Activated gamma-delta T cell treated with Interleukin-2 at 50 U/mL for 16 hours (primary cell): ENCODE data around the gene RLF.
A peak's percentile ranks its signal among the peaks of the same experiment; 100 is the strongest.

ENCODE experiments used
- DNase-seq: peaks from one replicate; pipeline ENCODE4 v3.0.0-alpha.2; 2020

The RLF gene

GRCh38 chr1:40243351-40243750 lies 82.2 kb downstream of the RLF start:
- no peak for DNase-seq

- no peak for DNase-seq
These were observed 83.1 kb downstream of the RLF start for GRCh38 chr1:40244138-40244744.

DNA sequence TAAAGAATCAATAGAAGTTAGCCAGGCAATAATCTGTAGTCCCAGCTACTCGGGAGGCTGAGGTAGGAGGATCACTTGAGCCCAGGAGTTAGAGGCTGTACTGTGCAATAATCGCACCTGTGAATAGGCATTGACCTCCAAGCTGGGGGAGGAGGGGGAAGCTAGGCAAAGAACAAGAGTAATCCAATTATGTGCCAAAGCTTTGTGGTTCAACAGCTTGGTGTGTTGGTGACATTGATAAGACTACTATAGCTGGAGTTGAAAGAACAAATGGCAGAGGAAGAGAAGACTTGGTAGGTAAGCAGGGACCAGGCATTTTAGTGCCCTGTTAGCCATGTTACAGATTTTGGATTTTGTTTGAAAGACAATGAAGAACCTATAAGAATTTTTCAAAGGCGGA lies 84.5 kb downstream of the RLF start:
- DNase-seq: no peak

DNA sequence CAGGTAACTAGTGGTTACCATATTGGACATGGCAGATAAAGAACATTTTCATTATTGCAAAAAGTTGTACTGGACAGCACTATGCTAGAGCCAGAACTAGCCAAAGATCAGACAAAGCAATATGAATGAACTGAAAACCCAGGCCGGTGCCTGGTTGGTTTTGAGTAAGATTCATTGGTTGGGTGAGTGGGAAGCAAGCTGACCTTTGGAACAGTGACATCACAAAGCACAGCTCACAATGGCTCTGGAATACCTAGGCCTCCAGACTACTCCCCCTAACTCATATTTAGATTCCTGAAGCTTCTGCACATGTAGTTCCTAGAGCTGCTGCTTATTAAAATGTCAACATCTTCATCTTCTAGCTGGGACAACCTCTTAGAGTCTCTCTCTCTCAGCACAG lies 86.5 kb downstream of the RLF start, which contains the start of gene TMCO2:
Gene TMCO2 (plus strand): TSS at position 283 of the 400 bp plus-strand sequence. CDS start 57 bp downstream, at position 340.
- DNase-seq: no peak

GRCh38 chr1:40248412-40248811 lies 87.2 kb downstream of the RLF start:
- no peak for DNase-seq

GRCh38 chr1:40251456-40251855 lies 90.3 kb downstream of the RLF start:
- no peak for DNase-seq

- no peak for DNase-seq
These were observed 91.4 kb downstream of the RLF start for GRCh38 chr1:40252601-40253000.

- no peak for DNase-seq
These were observed 94.0 kb downstream of the RLF start for GRCh38 chr1:40255231-40255630.

DNA sequence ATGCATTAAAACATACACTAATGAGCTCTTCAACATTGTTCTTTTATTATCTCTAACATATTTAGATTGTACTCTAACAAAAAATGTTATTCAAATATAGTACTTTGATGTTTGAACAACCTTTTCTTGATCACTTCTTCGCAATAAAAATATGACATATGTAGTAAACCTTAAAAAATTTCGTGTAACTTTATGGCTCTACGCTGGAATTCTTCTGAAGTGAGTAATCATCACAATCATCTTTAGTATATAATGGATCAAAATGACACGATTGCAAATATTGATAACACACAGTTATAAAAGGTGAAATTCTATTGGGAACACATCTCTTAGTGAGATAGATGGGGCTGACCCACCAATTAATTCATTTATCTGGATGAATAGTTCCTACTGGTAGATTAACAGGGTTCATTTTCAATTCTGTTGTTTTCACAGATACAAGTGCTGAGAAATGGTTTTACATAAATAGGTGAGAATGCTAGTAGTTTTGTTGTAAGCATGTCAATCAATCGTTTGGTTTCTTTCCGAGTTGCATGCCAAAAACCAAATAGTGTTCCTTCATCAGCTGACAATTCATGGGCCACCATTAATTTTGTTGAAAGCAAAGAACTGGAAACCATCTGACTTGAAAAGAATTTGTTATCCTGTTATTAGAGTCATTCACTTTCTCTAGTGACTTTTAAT lies 95.4 kb downstream of the RLF start:
- no peak for DNase-seq

DNA sequence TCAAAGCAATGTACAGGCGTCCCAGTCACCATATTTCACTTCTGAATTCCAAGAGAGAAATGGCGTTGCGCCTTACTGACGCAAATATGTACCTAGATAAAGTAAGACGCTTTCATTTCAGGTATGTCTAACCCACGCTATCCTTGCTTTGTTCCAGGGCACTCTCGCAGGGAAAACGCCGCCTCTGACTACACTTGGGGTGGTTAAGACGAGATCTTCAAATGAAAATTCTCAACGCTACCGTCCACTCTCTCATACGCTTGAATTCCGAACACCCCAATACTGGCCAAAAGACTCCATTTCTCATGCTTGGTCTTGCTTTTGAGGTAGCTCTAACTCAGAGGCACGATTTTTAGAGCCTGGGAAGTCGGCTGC lies 96.1 kb downstream of the RLF start:
- peak; percentile 6 for DNase-seq

- DNase-seq: peak; percentile 96
These were observed 96.7 kb downstream of the RLF start, which contains the start of gene ZMPSTE24 for GRCh38 chr1:40257688-40258444. ZMPSTE24 (plus strand) TSS chr1:40258236; CDS start chr1:40258272, 36 bp downstream.

- DNase-seq: no peak
These were observed 97.2 kb downstream of the RLF start for GRCh38 chr1:40258445-40258769.

GRCh38 chr1:40264354-40264781 lies 103.2 kb downstream of the RLF start:
- DNase-seq: no peak

- DNase-seq: no peak
These were observed 104.1 kb downstream of the RLF start for GRCh38 chr1:40265298-40265697.

DNA sequence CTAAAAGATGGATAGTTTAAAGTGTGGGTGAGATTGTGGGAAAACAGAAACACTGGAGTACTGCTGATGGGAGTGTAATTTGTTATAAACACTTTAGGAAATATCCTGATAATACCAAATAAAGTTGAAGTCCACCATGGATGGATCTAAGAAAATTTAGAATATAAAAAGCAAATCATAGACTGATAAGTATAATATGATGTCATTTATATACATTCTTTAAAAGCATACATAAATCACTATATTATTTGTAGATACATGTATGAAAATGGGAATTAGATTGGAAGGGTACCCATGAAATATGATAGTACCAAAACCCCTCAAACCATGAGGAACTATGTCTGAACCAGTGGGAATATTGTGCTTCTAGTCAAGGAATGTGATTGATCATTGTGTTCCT lies 104.7 kb downstream of the RLF start:
- no peak for DNase-seq

DNA sequence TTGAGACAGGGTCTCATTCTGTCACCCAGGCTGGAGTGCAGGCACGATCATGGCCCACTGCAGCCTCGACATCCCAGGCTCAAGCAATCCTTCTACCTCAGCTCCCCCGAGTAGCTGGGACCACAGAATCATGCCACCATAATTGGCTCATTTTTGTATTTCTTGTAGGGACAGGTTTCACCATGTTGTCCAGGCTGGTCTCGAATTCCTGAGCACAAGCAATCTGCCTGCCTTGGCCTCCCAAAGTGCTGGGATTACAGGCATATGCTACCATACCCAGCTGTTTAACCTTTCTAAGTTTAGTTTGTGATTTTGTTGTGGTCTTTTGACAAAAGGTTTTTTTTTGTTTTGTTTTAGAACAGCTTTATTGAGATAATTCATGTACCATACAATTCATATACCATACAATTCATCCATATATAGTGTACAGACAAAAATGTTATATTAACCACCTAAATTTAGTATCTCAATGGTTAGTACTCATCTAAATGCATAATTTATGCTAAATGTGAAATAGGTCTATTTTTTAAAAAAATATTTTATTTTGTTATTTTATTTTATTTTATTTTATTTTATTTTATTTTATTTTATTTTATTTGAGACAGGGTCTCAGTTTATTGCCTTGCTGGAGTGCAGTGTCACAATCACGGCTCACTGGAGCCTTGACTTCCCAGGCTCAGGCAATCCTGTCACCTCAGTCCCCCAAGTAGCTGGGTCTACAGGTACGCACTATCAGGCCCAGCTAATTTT lies 105.8 kb downstream of the RLF start:
- no peak for DNase-seq

DNA sequence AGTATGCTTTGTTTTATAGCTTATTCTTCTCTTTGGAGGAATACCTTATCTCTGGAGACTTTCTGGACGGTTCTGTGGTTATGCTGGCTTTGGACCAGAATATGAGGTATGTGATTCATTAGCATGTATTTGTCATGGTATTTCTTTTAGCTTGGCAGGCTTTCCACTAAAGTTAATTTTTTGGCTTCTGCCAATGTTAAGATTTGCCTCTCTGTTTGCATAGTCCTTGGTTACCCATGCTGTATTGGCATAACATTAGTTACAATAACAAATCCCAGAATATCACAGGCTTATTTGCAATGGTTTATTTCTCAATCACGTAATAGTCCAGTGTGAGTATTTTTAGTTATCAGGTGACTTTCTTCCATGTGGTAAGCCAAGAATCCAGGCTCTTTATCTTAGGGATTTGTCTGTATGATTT lies 106.6 kb downstream of the RLF start:
- DNase-seq: no peak

DNA sequence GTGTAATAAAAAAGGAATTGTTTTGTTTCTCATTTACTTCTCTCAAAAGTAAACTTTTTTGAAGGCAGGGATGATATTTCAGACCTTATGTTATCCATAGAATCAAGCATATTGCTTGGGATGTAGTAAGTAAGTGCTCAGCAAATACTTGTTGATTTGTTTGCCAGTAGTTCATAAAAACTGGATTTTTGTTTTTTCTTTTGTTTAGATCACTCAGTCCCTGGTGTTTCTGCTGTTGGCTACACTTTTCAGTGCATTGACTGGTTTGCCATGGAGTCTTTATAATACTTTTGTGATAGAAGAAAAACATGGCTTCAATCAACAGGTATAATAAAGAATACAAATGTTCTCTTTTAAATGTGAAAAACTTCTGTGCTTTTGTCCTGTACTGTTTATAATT lies 107.0 kb downstream of the RLF start:
- no peak for DNase-seq

GRCh38 chr1:40270152-40270834 lies 109.1 kb downstream of the RLF start:
- DNase-seq: no peak

DNA sequence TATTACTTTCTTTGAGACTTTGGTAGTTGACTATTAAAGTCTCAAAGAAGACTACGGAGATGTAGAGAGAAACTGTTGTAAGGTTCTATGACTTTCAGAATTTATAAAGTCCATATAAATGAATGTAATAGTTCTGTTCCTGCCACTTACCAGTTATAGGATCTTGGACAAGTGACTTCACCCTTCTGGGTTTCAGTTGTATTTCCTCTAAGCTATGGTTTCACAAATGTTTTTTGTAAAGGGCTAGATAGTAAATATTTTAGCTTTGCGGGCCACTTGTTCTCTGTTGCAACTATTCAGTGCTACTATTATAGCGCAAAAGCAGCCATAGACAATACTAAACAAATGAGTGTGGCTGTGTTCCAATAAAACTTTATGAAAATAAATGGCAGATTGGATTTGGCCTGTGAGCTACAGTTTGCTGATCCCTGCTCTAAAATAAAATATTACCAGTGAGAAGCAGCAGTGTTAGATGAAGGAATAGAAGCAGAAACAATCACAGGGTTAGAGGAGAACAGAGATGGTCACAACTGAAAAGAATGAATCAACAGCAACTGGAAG lies 111.5 kb downstream of the RLF start:
- DNase-seq: no peak

- DNase-seq: no peak
These were observed 112.5 kb downstream of the RLF start for GRCh38 chr1:40273547-40274166.

- DNase-seq: no peak
These were observed 113.1 kb downstream of the RLF start for GRCh38 chr1:40274331-40274730.
